PC-3 (cell line): ENCODE data around the gene SPATA17. TPM values are rescaled to one million over a fixed set of nuclear protein-coding genes. Genes with fewer than 3 reads are reported as not detected.

Source experiments
- ATAC-seq: fragments of 200-7000 bp; cut with Tn5 transposase; 2 replicates; pipeline ENCODE4 v1.9.1; 2020; ENCODE audit warnings: mild to moderate bottlenecking, moderate library complexity
- BruUV-seq: library from RNA; stranded (reverse); fragments of 400-500 nt; replicated peaks from 2 replicates; lab custom pipeline; 2021; lab: Mats Ljungman, UMichigan
- CTCF ChIA-PET: fragments of 300-600 bp; sonication (Branson Sonifier 250); formaldehyde crosslinking; loops from one replicate; lab custom pipeline; 2022; ENCODE audit warnings: antibody characterized with exemption; lab: Charles Lee
- POLR2A ChIA-PET: fragments of 300-600 bp; sonication (Branson Sonifier 250); formaldehyde crosslinking; loops from one replicate; lab custom pipeline; 2022; ENCODE audit warnings: antibody characterized with exemption; ENCODE audit not compliant: unreplicated experiment; lab: Charles Lee
- DNase-seq: peaks from one replicate; pipeline ENCODE4 v3.0.0-alpha.2; 2015
- H2AFZ ChIP-seq: fragments of 300-600 bp; sonication (generic); 2 replicates; pipeline ENCODE4 v1.6.0; 2016; ENCODE audit warnings: antibody characterized with exemption, low read length
- H3F3A ChIP-seq: fragments of 300-600 bp; sonication (generic); one replicate; pipeline ENCODE4 v1.6.0; 2017; ENCODE audit warnings: antibody characterized with exemption, low read length, control low read depth, mild to moderate bottlenecking; ENCODE audit not compliant: unreplicated experiment
- H3K27ac ChIP-seq: fragments of 300-600 bp; sonication (generic); 2 replicates; pipeline ENCODE4 v1.5.1; 2016; ENCODE audit warnings: mild to moderate bottlenecking, low read length
- H3K27me3 ChIP-seq: fragments of 300-600 bp; sonication (generic); 2 replicates; pipeline ENCODE4 v1.6.1; 2016; ENCODE audit warnings: low read length, mixed read lengths
- H3K36me3 ChIP-seq: fragments of 300-600 bp; sonication (generic); 2 replicates; pipeline ENCODE4 v1.6.1; 2016; ENCODE audit warnings: low read depth, mixed run types, low read length, mixed read lengths
- H3K4me1 ChIP-seq: fragments of 300-600 bp; sonication (generic); 2 replicates; pipeline ENCODE4 v1.5.1; 2016; ENCODE audit warnings: low read length; ENCODE audit not compliant: insufficient read depth
- H3K4me2 ChIP-seq: fragments of 300-600 bp; sonication (generic); 2 replicates; pipeline ENCODE4 v1.6.0; 2016; ENCODE audit warnings: low read length
- H3K4me3 ChIP-seq: fragments of 300-600 bp; sonication (generic); 2 replicates; pipeline ENCODE4 v1.5.1; 2016; ENCODE audit warnings: mild to moderate bottlenecking, low read length, mixed read lengths
- H3K79me2 ChIP-seq: fragments of 300-600 bp; sonication (generic); 2 replicates; pipeline ENCODE4 v1.6.1; 2017; ENCODE audit warnings: low read length, mixed read lengths
- H3K9ac ChIP-seq: fragments of 300-600 bp; sonication (generic); 2 replicates; pipeline ENCODE4 v1.6.0; 2016; ENCODE audit warnings: mild to moderate bottlenecking, low read length
- H3K9me2 ChIP-seq: fragments of 300-600 bp; sonication (generic); replicated peaks from 2 replicates; pipeline ENCODE4 v1.6.1; 2016; ENCODE audit warnings: mixed run types, low read length, mixed read lengths
- H3K9me3 ChIP-seq: fragments of 300-600 bp; sonication (generic); 2 replicates; pipeline ENCODE4 v1.6.1; 2016; ENCODE audit warnings: low read length, mixed read lengths
- H4K20me1 ChIP-seq: fragments of 300-600 bp; sonication (generic); 2 replicates; pipeline ENCODE4 v1.6.1; 2016; ENCODE audit warnings: low read length, mixed read lengths
- EZH2 ChIP-seq: fragments of 300-600 bp; sonication (generic); IDR thresholded peaks from one replicate; pipeline ENCODE4 v1.6.1; 2017; ENCODE audit warnings: antibody characterized with exemption, mild to moderate bottlenecking, low read length; ENCODE audit not compliant: unreplicated experiment
- EZH2phosphoT487 ChIP-seq: fragments of 300-600 bp; sonication (generic); IDR thresholded peaks from 2 replicates; pipeline ENCODE4 v1.6.1; 2018; ENCODE audit warnings: mild to moderate bottlenecking, antibody characterized with exemption, low read length, borderline replicate concordance
- intact Hi-C: fragments of 100-400 bp; cut with micrococcal nuclease; formaldehyde crosslinking; loops from 2 replicates; pipeline ENCODE4 v1.9.0; 2023
- total RNA-seq: library from RNA; depleted of rRNA; stranded (reverse); fragments of >200 nt; gene quantifications from 2 replicates; pipeline ENCODE4 v1.2.3, GENCODE V29; 2014
- TF ChIP-seq, protein P1 (sequence below): fragments of 300-600 bp; sonication (generic); conservative IDR thresholded peaks from 2 replicates; pipeline ENCODE4 v1.5.1; 2017; ENCODE audit warnings: antibody characterized with exemption, low read depth, mild to moderate bottlenecking, low read length

Gene SPATA17
- total RNA-seq, 1 experiment from 2014 or later: 3.3 TPM

DNA sequence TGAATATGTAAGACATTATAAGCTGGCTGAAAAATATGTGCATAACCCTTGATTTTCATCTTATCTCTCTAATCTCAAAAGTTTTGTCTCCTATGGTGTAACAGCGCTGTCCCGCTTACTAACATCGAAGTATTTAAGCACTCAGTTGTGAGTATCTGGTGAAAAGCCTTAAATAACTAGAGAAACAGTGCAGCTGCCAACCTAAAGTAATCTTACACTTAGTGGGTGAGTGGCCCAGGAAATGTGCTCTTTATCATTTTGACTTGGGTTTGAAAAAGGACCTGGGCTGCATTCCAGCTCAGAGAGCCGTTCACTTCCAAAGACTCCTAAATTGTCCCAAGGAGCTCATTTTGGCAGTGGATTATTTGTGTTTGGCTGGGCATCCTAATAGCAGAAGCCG is 225.9 kb downstream of the SPATA17 start:
- no peaks in the 10 kb centered on the region for H3K9me3 ChIP-seq
- no TSS peak for BruUV-seq
- H3K4me2 ChIP-seq: no peak overlapping the region
- no peaks in the 10 kb centered on the region for H3F3A ChIP-seq
- TF ChIP-seq, protein P1, sequence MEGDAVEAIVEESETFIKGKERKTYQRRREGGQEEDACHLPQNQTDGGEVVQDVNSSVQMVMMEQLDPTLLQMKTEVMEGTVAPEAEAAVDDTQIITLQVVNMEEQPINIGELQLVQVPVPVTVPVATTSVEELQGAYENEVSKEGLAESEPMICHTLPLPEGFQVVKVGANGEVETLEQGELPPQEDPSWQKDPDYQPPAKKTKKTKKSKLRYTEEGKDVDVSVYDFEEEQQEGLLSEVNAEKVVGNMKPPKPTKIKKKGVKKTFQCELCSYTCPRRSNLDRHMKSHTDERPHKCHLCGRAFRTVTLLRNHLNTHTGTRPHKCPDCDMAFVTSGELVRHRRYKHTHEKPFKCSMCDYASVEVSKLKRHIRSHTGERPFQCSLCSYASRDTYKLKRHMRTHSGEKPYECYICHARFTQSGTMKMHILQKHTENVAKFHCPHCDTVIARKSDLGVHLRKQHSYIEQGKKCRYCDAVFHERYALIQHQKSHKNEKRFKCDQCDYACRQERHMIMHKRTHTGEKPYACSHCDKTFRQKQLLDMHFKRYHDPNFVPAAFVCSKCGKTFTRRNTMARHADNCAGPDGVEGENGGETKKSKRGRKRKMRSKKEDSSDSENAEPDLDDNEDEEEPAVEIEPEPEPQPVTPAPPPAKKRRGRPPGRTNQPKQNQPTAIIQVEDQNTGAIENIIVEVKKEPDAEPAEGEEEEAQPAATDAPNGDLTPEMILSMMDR: no peak
- no peak for TF ChIP-seq EZH2phosphoT487
- TF ChIP-seq EZH2: no peak
- ChIA-PET CTCF (no interaction called here), POLR2A (no interaction called here)
- no peak overlapping the region for H2AFZ ChIP-seq
- H3K4me3 ChIP-seq: no peak overlapping the region
- H3K9ac ChIP-seq: no peak overlapping the region
- H3K4me1 ChIP-seq: no peaks in the 10 kb centered on the region
- H3K27me3 ChIP-seq: 0 out of 2 replicates have a peak, but pooled peaks cover 6% of the 10 kb centered on the region
- no peak for ATAC-seq
- H3K79me2 ChIP-seq: no peaks in the 10 kb centered on the region
- H3K36me3 ChIP-seq: no peaks in the 10 kb centered on the region
- H3K27ac ChIP-seq: no peak overlapping the region
- H4K20me1 ChIP-seq: no peaks in the 10 kb centered on the region
- no peak for DNase-seq
- intact Hi-C loops: no loop called here
- H3K9me2 ChIP-seq: no peaks in the 10 kb centered on the region

DNA sequence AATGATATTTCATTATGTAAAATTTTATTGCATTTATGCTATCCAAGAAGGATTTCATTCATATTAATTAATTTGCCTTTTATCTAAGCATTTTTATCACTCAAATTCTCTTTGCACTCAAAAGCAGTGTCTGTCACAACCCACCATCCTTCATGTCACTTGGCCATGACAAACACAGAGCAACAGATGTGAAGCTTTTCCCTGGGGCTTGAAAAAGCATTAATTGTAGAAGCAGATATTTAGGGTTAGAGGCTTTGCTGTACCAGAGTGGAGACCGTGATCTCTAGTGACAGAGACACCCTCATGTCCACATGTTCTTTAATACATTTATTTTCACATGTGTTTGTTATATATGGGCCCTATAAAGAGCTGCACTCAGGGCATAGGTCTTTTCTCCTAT is 230.5 kb downstream of the SPATA17 start:
- no peak overlapping the region for H2AFZ ChIP-seq
- ChIA-PET POLR2A (interaction anchor here (0.7 kb wide), 1 partner anchor 10 kb away, joined by 6 read pairs; no protein-coding TSS in a partner anchor), CTCF (no interaction called here)
- TF ChIP-seq, protein P1: no peak
- no peak for TF ChIP-seq EZH2phosphoT487
- no peak for TF ChIP-seq EZH2
- DNase-seq: no peak
- BruUV-seq: no TSS peak
- no peak for ATAC-seq
- intact Hi-C loops: no loop called here
- H3K4me1 ChIP-seq: no peaks in the 10 kb centered on the region
- 0 out of 2 replicates have a peak, but pooled peaks cover 3% of the 10 kb centered on the region for H3K27me3 ChIP-seq
- H3K79me2 ChIP-seq: no peaks in the 10 kb centered on the region
- no peak overlapping the region for H3K4me3 ChIP-seq
- no peak overlapping the region for H3K9ac ChIP-seq
- H3K27ac ChIP-seq: no peak overlapping the region
- no peaks in the 10 kb centered on the region for H3K36me3 ChIP-seq
- H3K9me3 ChIP-seq: no peaks in the 10 kb centered on the region
- H3K4me2 ChIP-seq: no peak overlapping the region
- H3F3A ChIP-seq: no peaks in the 10 kb centered on the region
- H4K20me1 ChIP-seq: no peaks in the 10 kb centered on the region
- no peaks in the 10 kb centered on the region for H3K9me2 ChIP-seq

DNA sequence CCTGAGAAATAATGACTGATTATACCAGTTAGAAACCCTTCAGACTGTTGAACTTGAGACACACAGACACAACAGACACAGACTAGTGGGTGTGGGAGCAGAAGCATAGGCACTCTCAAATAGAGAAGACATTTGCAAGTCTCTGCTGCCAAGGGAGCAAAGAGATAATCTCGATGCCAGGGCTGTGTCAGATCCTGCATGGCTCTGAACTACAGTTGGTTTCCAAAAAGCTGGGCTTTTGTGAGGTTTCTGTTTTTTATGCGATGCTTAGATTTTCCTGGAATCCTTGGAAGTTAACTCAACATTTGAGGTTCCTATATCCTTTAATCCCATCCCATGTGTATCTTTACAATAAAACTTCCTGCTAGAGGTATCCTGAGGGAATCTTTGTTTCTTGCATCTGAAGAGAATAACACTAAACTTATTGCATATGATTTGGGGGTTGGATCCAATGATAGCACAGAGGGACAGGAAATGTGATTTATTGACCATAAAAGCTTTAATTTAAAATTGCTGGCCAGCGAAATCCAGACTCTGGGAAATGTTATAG is 236.4 kb downstream of the SPATA17 start:
- no peaks in the 10 kb centered on the region for H3K27me3 ChIP-seq
- no peaks in the 10 kb centered on the region for H3K9me3 ChIP-seq
- no peaks in the 10 kb centered on the region for H3K4me1 ChIP-seq
- no peak for ATAC-seq
- ChIA-PET CTCF (no interaction called here), POLR2A (no interaction called here)
- H3K9me2 ChIP-seq: no peaks in the 10 kb centered on the region; the same call in 1 of the 2 replicates
- no TSS peak for BruUV-seq
- no peaks in the 10 kb centered on the region for H3K79me2 ChIP-seq
- H3K4me2 ChIP-seq: no peak overlapping the region
- H3F3A ChIP-seq: no peaks in the 10 kb centered on the region
- H3K36me3 ChIP-seq: no peaks in the 10 kb centered on the region
- intact Hi-C loops: no loop called here
- H4K20me1 ChIP-seq: no peaks in the 10 kb centered on the region
- no peak for DNase-seq
- TF ChIP-seq EZH2phosphoT487 (no peak), EZH2 (no peak)
- TF ChIP-seq, protein P1: no peak
- no peak overlapping the region for H3K9ac ChIP-seq
- H3K4me3 ChIP-seq: no peak overlapping the region
- H2AFZ ChIP-seq: no peak overlapping the region
- no peak overlapping the region for H3K27ac ChIP-seq
